Activated CD8-positive, alpha-beta T cell treated with anti-CD3 and anti-CD28 coated beads for 36 hours (primary cell): Measurements from ENCODE around the gene SPTLC3. TPM values are rescaled to one million over a fixed set of nuclear protein-coding genes. Genes with fewer than 3 reads are reported as not detected.

ENCODE experiments used
- ATAC-seq: fragments of 200-7000 bp; cut with Tn5 transposase; one replicate; pipeline ENCODE4 v1.10.0; 2021; ENCODE audit warnings: mild to moderate bottlenecking, moderate library complexity
- CTCF ChIA-PET: fragments of 350-600 bp; sonication (Branson Sonifier 250); formaldehyde crosslinking; loops from one replicate; lab custom pipeline; 2021; ENCODE audit warnings: antibody characterized with exemption; lab: Charles Lee
- POLR2A ChIA-PET: fragments of 350-600 bp; sonication (Branson Sonifier 250); formaldehyde crosslinking; loops from one replicate; lab custom pipeline; 2021; ENCODE audit warnings: antibody characterized with exemption; lab: Charles Lee
- DNase-seq: peaks from one replicate; pipeline ENCODE4 v3.0.0-alpha.2; 2020
- H3K27ac Mint-ChIP-seq: one replicate; pipeline ENCODE4 v1.8.0; 2021; ENCODE audit warnings: mild to moderate bottlenecking, mixed read lengths
- H3K27me3 Mint-ChIP-seq: one replicate; pipeline ENCODE4 v1.8.0; 2021; ENCODE audit warnings: mixed read lengths
- H3K36me3 Mint-ChIP-seq: one replicate; pipeline ENCODE4 v1.8.0; 2021; ENCODE audit warnings: low read depth, mixed read lengths
- H3K4me1 Mint-ChIP-seq: one replicate; pipeline ENCODE4 v1.8.0; 2021; ENCODE audit warnings: low read depth, mixed read lengths
- H3K4me3 Mint-ChIP-seq: one replicate; pipeline ENCODE4 v1.8.0; 2021; ENCODE audit warnings: mild to moderate bottlenecking, moderate library complexity, mixed read lengths
- H3K9me3 Mint-ChIP-seq: one replicate; pipeline ENCODE4 v1.8.0; 2021; ENCODE audit warnings: mixed read lengths
- CTCF ChIP-seq: fragments of 200-600 bp; IDR thresholded peaks from one replicate; pipeline ENCODE4 v1.8.0; 2022; ENCODE audit warnings: antibody characterized with exemption, mild to moderate bottlenecking
- intact Hi-C: fragments of 100-400 bp; cut with micrococcal nuclease; formaldehyde crosslinking; loops from one replicate; pipeline ENCODE4 v1.10.0; 2022
- total RNA-seq, 2 experiments: library from RNA; stranded (reverse); gene quantifications; one replicate each; pipeline ENCODE4 v1.2.3, GENCODE V29; 2021

Gene SPTLC3
- under 1 TPM; 0.72 to 0.77 TPM for total RNA-seq

GRCh38 chr20:13008761-13009681 lies at the start of gene SPTLC3:
Gene SPTLC3 (plus strand): TSS chr20:13008972. CDS start chr20:13009268, 296 bp downstream.
- ChIA-PET CTCF (interaction anchor here (0.7 to 1.3 kb wide), 2 partner anchors 110 to 294 kb away, joined by 3 read pairs; no protein-coding TSS in a partner anchor), POLR2A (interaction anchor here (0.6 to 0.7 kb wide), 5 partner anchors 15 to 275 kb away, joined by 3 read pairs; no protein-coding TSS in a partner anchor)
- H3K27ac Mint-ChIP-seq: peak within 1 kb of the TSS; percentile 79
- peaks cover 2% of the 10 kb centered on the region for H3K27me3 Mint-ChIP-seq
- peak; percentile 40 for DNase-seq
- TF ChIP-seq CTCF: no peak
- intact Hi-C loops: no loop called here
- peak; percentile 57 for ATAC-seq
- peaks cover 28% of the 10 kb centered on the region for H3K4me1 Mint-ChIP-seq
- no peaks in the 10 kb centered on the region for H3K9me3 Mint-ChIP-seq
- H3K36me3 Mint-ChIP-seq: no peaks in the 10 kb centered on the region
- peak within 1 kb of the TSS; percentile 61 for H3K4me3 Mint-ChIP-seq

GRCh38 chr20:12961725-12962124 lies 47.0 kb upstream of the SPTLC3 start:
- H3K9me3 Mint-ChIP-seq: no peaks in the 10 kb centered on the region
- no peaks in the 10 kb centered on the region for H3K27me3 Mint-ChIP-seq
- DNase-seq: no peak
- intact Hi-C loops: no loop called here
- no peaks in the 10 kb centered on the region for H3K4me1 Mint-ChIP-seq
- no peak for TF ChIP-seq CTCF
- CTCF ChIA-PET: interaction anchor here (1.3 kb wide), 1 partner anchor 8 kb away, joined by 3 read pairs; no protein-coding TSS in a partner anchor
- no peaks in the 10 kb centered on the region for H3K36me3 Mint-ChIP-seq
- no peak overlapping the region for H3K4me3 Mint-ChIP-seq
- POLR2A ChIA-PET: no interaction called here
- H3K27ac Mint-ChIP-seq: no peak overlapping the region
- ATAC-seq: no peak

GRCh38 chr20:12962895-12963294 lies 45.9 kb upstream of the SPTLC3 start:
- H3K36me3 Mint-ChIP-seq: no peaks in the 10 kb centered on the region
- no peak overlapping the region for H3K27ac Mint-ChIP-seq
- ChIA-PET POLR2A (no interaction called here), CTCF (interaction anchor here (0.7 to 1.6 kb wide), 2 partner anchors 13 to 38 kb away, joined by 3 to 4 read pairs; no protein-coding TSS in a partner anchor)
- no peak overlapping the region for H3K4me3 Mint-ChIP-seq
- intact Hi-C loops: no loop called here
- ATAC-seq (no peak), DNase-seq (no peak)
- no peak for TF ChIP-seq CTCF
- H3K9me3 Mint-ChIP-seq: no peaks in the 10 kb centered on the region
- H3K27me3 Mint-ChIP-seq: no peaks in the 10 kb centered on the region
- no peaks in the 10 kb centered on the region for H3K4me1 Mint-ChIP-seq

GRCh38 chr20:12963416-12963815 lies 45.4 kb upstream of the SPTLC3 start:
- ATAC-seq (no peak), DNase-seq (no peak)
- no peak for TF ChIP-seq CTCF
- Mint-ChIP-seq H3K27ac (no peak overlapping the region), H3K4me1 (no peaks in the 10 kb centered on the region), H3K27me3 (no peaks in the 10 kb centered on the region), H3K9me3 (no peaks in the 10 kb centered on the region), H3K4me3 (no peak overlapping the region), H3K36me3 (no peaks in the 10 kb centered on the region)
- CTCF ChIA-PET: interaction anchor here (1.0 to 3.1 kb wide), 3 partner anchors 13 to 297 kb away, joined by 3 to 7 read pairs (median 4); no protein-coding TSS in a partner anchor
- POLR2A ChIA-PET: no interaction called here
- intact Hi-C loops: no loop called here
